Measurements from ENCODE around the gene ZSCAN10. TPM values are rescaled to one million over a fixed set of nuclear protein-coding genes. Genes with fewer than 3 reads are reported as not detected.
A peak's percentile ranks its signal among the peaks of the same experiment; 100 is the strongest.

ZSCAN10 gene
- total and polyA plus RNA-seq, 2 of the 13 experiments (the other 11 are each of a cell fraction or from before 2014, with no cell fraction given): not detected

GRCh38 chr16:3038896-3039295 lies 60.2 kb downstream of the ZSCAN10 start:
- intact Hi-C loops (cut with micrococcal nuclease; ENCODE audit: unreplicated experiment) (no loop called here), in situ Hi-C loops (cut with HindIII; ENCODE audit: extremely low pct_ligation_motif_present, low pct_unique_long_range_greater_than_20kb) (no loop called here)
- 33% methylated on average over 4 of the region's 5 CpGs for WGBS (ENCODE audit: low lambda C conversion rate)
- Histone ChIP-seq H3K79me2 (ENCODE audit: insufficient read depth, low read length) (no peaks in the 10 kb centered on the region), H3K4me2 (ENCODE audit: low read depth, low read length) (no peak overlapping the region), H3K9me3 (ENCODE audit: low read length) (no peaks in the 10 kb centered on the region), H2AFZ (ENCODE audit: low read length) (no peak overlapping the region), H3K4me3 (replicated peaks in 1 of 3; ENCODE audit: insufficient read depth in 1 of 3, low read depth in 2 of 3, low read length in 3 of 3) (no peak overlapping the region), H3K4me1 (ENCODE audit: insufficient read depth, low read length) (peaks cover 34% of the 10 kb centered on the region), H3K27ac (ENCODE audit: extremely low read length, insufficient read depth, low read length) (no peak overlapping the region), H3K36me3 (replicated peaks in 1 of 2; ENCODE audit: control insufficient read depth in 1 of 2, insufficient read depth in 2 of 2, low read length in 2 of 2) (no peaks in the 10 kb centered on the region), H3K27me3 (ENCODE audit: control insufficient read depth in 1 of 2, insufficient read depth in 2 of 2, low read length in 2 of 2) (peaks cover 13 to 72% of the 10 kb centered on the region in 2 experiments; a peak in 4 of 5 replicates), H3K9ac (ENCODE audit: insufficient read depth, low read depth, low read length) (no peak overlapping the region), H4K20me1 (ENCODE audit: insufficient read depth, low read length) (no peaks in the 10 kb centered on the region)
- POLR2A ChIA-PET: interaction anchor here (0.7 to 1.4 kb wide), 5 partner anchors 11 to 29 kb away, joined by 3 to 5 read pairs (median 4); partner anchors contain the start of genes HCFC1R1 and THOC6
- CTCF ChIA-PET (ENCODE audit: low intra/inter-chr PET ratio, low total read pairs): no interaction called here
- ATAC-seq (peak; percentile 28; the same call in 2 of the 3 replicates), DNase-seq (ENCODE audit: low spot score) (no peak), FAIRE-seq (no peak)
- no TSS peak for BruUV-seq (replicated peaks)
- TF ChIP-seq CHD4 (IDR thresholded peaks at IDR 0.05; ENCODE audit: borderline replicate concordance, low read length) (peak; percentile 60; the same call in 1 of the 2 replicates), ZNF629 (CRISPR knock-in tag; conservative IDR thresholded peaks at IDR 0.05) (peak; percentile 89), BCL6 (CRISPR knock-in tag; IDR thresholded peaks at IDR 0.05) (no peak), ZMYM3 (CRISPR knock-in tag; IDR thresholded peaks at IDR 0.05) (peak; percentile 30; the same call in 1 of the 2 replicates)

Small RNAs within 50 kb of the gene (small RNA-seq; reads per million reads assigned to genes)
- 0 to 9.7 (median 0.20) reads per million in 3 experiments for gene RNU1-22P (ENCODE audit: insufficient read depth in 2 of 3, insufficient read length in 3 of 3, low read depth in 2 of 3, low replicate concordance in 1 of 3)

Other genes starting within 250 kb of the ZSCAN10 start
- 0.24 TPM in 1 of 2 replicates, not detected in the other for gene PRSS22, start 241.1 kb downstream of the ZSCAN10 start, total RNA-seq (2016; rRNA removed; fragmentation: Illumina TruSeq; extraction: Trizol)
- 0.24 and 0.32 TPM in 2 replicates for gene PRSS22, start 241.1 kb downstream of the ZSCAN10 start, polyA plus RNA-seq (2011; rRNA removed)
- 19.8 and 20.2 TPM in 2 replicates for gene FLYWCH2, start 216.1 kb downstream of the ZSCAN10 start, total RNA-seq (2016; rRNA removed; fragmentation: Illumina TruSeq; extraction: Trizol)
- gene FLYWCH2, start 216.1 kb downstream of the ZSCAN10 start, polyA plus RNA-seq (2011; rRNA removed): 16.9 and 17.3 TPM in 2 replicates
- 9.9 and 12.4 TPM in 2 replicates for gene FLYWCH1, start 187.4 kb downstream of the ZSCAN10 start, total RNA-seq (2016; rRNA removed; fragmentation: Illumina TruSeq; extraction: Trizol)
- gene FLYWCH1, start 187.4 kb downstream of the ZSCAN10 start, polyA plus RNA-seq (2011; rRNA removed): 7.3 and 11.3 TPM in 2 replicates
- 0.51 and 1.2 TPM in 2 replicates for gene KREMEN2, start 135.0 kb downstream of the ZSCAN10 start, total RNA-seq (2016; rRNA removed; fragmentation: Illumina TruSeq; extraction: Trizol)
- 0.48 and 1.0 TPM in 2 replicates for gene KREMEN2, start 135.0 kb downstream of the ZSCAN10 start, polyA plus RNA-seq (2011; rRNA removed)
- gene PAQR4, start 129.9 kb downstream of the ZSCAN10 start, total RNA-seq (2016; rRNA removed; fragmentation: Illumina TruSeq; extraction: Trizol): 15.6 and 24.8 TPM in 2 replicates
- gene PAQR4, start 129.9 kb downstream of the ZSCAN10 start, polyA plus RNA-seq (2011; rRNA removed): 15.9 and 17.4 TPM in 2 replicates
- gene PKMYT1, start 118.8 kb downstream of the ZSCAN10 start, total RNA-seq (2016; rRNA removed; fragmentation: Illumina TruSeq; extraction: Trizol): 8.4 and 27.8 TPM in 2 replicates
- gene PKMYT1, start 118.8 kb downstream of the ZSCAN10 start, polyA plus RNA-seq (2011; rRNA removed): 6.6 and 7.0 TPM in 2 replicates
- 0.08 and 0.15 TPM in 2 replicates for gene CLDN9, start 86.4 kb downstream of the ZSCAN10 start, total RNA-seq (2016; rRNA removed; fragmentation: Illumina TruSeq; extraction: Trizol)
- gene CLDN9, start 86.4 kb downstream of the ZSCAN10 start, polyA plus RNA-seq (2011; rRNA removed): 0.26 and 0.48 TPM in 2 replicates
- 2.7 and 7.6 TPM in 2 replicates for gene CLDN6, start 81.1 kb downstream of the ZSCAN10 start, total RNA-seq (2016; rRNA removed; fragmentation: Illumina TruSeq; extraction: Trizol)
- 5.9 and 10.1 TPM in 2 replicates for gene CLDN6, start 81.1 kb downstream of the ZSCAN10 start, polyA plus RNA-seq (2011; rRNA removed)
- gene TNFRSF12A, start 78.9 kb downstream of the ZSCAN10 start, total RNA-seq (2016; rRNA removed; fragmentation: Illumina TruSeq; extraction: Trizol): 36.5 and 66.0 TPM in 2 replicates
- 61.9 and 118 TPM in 2 replicates for gene TNFRSF12A, start 78.9 kb downstream of the ZSCAN10 start, polyA plus RNA-seq (2011; rRNA removed)
- 8.3 and 16.1 TPM in 2 replicates for gene HCFC1R1, start 75.4 kb downstream of the ZSCAN10 start, total RNA-seq (2016; rRNA removed; fragmentation: Illumina TruSeq; extraction: Trizol)
- gene HCFC1R1, start 75.4 kb downstream of the ZSCAN10 start, polyA plus RNA-seq (2011; rRNA removed): 13.8 and 18.3 TPM in 2 replicates
- gene THOC6, start 75.3 kb downstream of the ZSCAN10 start, total RNA-seq (2016; rRNA removed; fragmentation: Illumina TruSeq; extraction: Trizol): 37.0 TPM in 2 replicates
- gene THOC6, start 75.3 kb downstream of the ZSCAN10 start, polyA plus RNA-seq (2011; rRNA removed): 32.1 and 33.5 TPM in 2 replicates
- gene BICDL2, start 62.4 kb downstream of the ZSCAN10 start, total RNA-seq (2016; rRNA removed; fragmentation: Illumina TruSeq; extraction: Trizol): not detected in 2 replicates
- 0.12 and 0.18 TPM in 2 replicates for gene BICDL2, start 62.4 kb downstream of the ZSCAN10 start, polyA plus RNA-seq (2011; rRNA removed)
- 0.04 TPM in 1 of 2 replicates, not detected in the other for gene MMP25, start 52.7 kb downstream of the ZSCAN10 start, total RNA-seq (2016; rRNA removed; fragmentation: Illumina TruSeq; extraction: Trizol)
- 0.07 and 0.08 TPM in 2 replicates for gene MMP25, start 52.7 kb downstream of the ZSCAN10 start, polyA plus RNA-seq (2011; rRNA removed)
- 115 and 127 TPM in 2 replicates for gene IL32, start 33.7 kb downstream of the ZSCAN10 start, total RNA-seq (2016; rRNA removed; fragmentation: Illumina TruSeq; extraction: Trizol)
- 165 and 258 TPM in 2 replicates for gene IL32, start 33.7 kb downstream of the ZSCAN10 start, polyA plus RNA-seq (2011; rRNA removed)
- 6.7 and 10.2 TPM in 2 replicates for gene ZNF205, start 13.3 kb upstream of the ZSCAN10 start, total RNA-seq (2016; rRNA removed; fragmentation: Illumina TruSeq; extraction: Trizol)
- 5.8 and 6.5 TPM in 2 replicates for gene ZNF205, start 13.3 kb upstream of the ZSCAN10 start, polyA plus RNA-seq (2011; rRNA removed)
- gene ZNF213, start 35.7 kb upstream of the ZSCAN10 start, total RNA-seq (2016; rRNA removed; fragmentation: Illumina TruSeq; extraction: Trizol): 0.97 and 1.2 TPM in 2 replicates
- gene ZNF213, start 35.7 kb upstream of the ZSCAN10 start, polyA plus RNA-seq (2011; rRNA removed): 0.59 and 0.77 TPM in 2 replicates
- gene OR1F1, start 88.9 kb upstream of the ZSCAN10 start, total RNA-seq (2016; rRNA removed; fragmentation: Illumina TruSeq; extraction: Trizol): not detected in 2 replicates
- gene OR1F1, start 88.9 kb upstream of the ZSCAN10 start, polyA plus RNA-seq (2011; rRNA removed): 0.90 and 0.97 TPM in 2 replicates
- gene ZNF200, start 135.9 kb upstream of the ZSCAN10 start, total RNA-seq (2016; rRNA removed; fragmentation: Illumina TruSeq; extraction: Trizol): 16.5 and 18.0 TPM in 2 replicates
- gene ZNF200, start 135.9 kb upstream of the ZSCAN10 start, polyA plus RNA-seq (2011; rRNA removed): 3.5 and 4.0 TPM in 2 replicates
- 0.11 TPM in 1 of 2 replicates, not detected in the other for gene MEFV, start 157.3 kb upstream of the ZSCAN10 start, total RNA-seq (2016; rRNA removed; fragmentation: Illumina TruSeq; extraction: Trizol)
- gene MEFV, start 157.3 kb upstream of the ZSCAN10 start, polyA plus RNA-seq (2011; rRNA removed): 0.07 and 0.22 TPM in 2 replicates
- 40.3 and 41.2 TPM in 2 replicates for gene ZNF263, start 184.2 kb upstream of the ZSCAN10 start, total RNA-seq (2016; rRNA removed; fragmentation: Illumina TruSeq; extraction: Trizol)
- 10.2 and 14.7 TPM in 2 replicates for gene ZNF263, start 184.2 kb upstream of the ZSCAN10 start, polyA plus RNA-seq (2011; rRNA removed)
- not detected in 2 replicates for gene TIGD7, start 206.1 kb upstream of the ZSCAN10 start, total RNA-seq (2016; rRNA removed; fragmentation: Illumina TruSeq; extraction: Trizol)
- not detected in 2 replicates for gene TIGD7, start 206.1 kb upstream of the ZSCAN10 start, polyA plus RNA-seq (2011; rRNA removed)
- 1.3 and 2.1 TPM in 2 replicates for gene ZNF75A, start 206.2 kb upstream of the ZSCAN10 start, total RNA-seq (2016; rRNA removed; fragmentation: Illumina TruSeq; extraction: Trizol)
- 1.4 and 2.0 TPM in 2 replicates for gene ZNF75A, start 206.2 kb upstream of the ZSCAN10 start, polyA plus RNA-seq (2011; rRNA removed)